ENCODE results near the gene SDS.

Gene SDS

GRCh38 chr12:113403435-113404415 lies at the start of gene SDS:
Gene SDS, minus strand, starts transcription at chr12:113403887. Its CDS starts 4,179 bp downstream, at chr12:113399708.
- no peak for DNase-seq

- no peak for DNase-seq
Measured at GRCh38 chr12:113453330-113453729, 49.6 kb upstream of the SDS start.

- no peak for DNase-seq
Measured at GRCh38 chr12:113452458-113452857, 48.8 kb upstream of the SDS start.

GRCh38 chr12:113449839-113450238 lies 46.2 kb upstream of the SDS start:
- DNase-seq: no peak

- no peak for DNase-seq
Measured at GRCh38 chr12:113449299-113449698, 45.6 kb upstream of the SDS start.

GRCh38 chr12:113448873-113449272 lies 45.2 kb upstream of the SDS start:
- no peak for DNase-seq

- DNase-seq: no peak
Measured at GRCh38 chr12:113445544-113446171, 42.0 kb upstream of the SDS start.

- no peak for DNase-seq
Measured at GRCh38 chr12:113443030-113443539, 39.4 kb upstream of the SDS start.

GRCh38 chr12:113440947-113441782 lies 37.5 kb upstream of the SDS start:
- no peak for DNase-seq

GRCh38 chr12:113440336-113440735 lies 36.6 kb upstream of the SDS start:
- no peak for DNase-seq

GRCh38 chr12:113439606-113440030 lies 35.9 kb upstream of the SDS start:
- DNase-seq: no peak

- no peak for DNase-seq
Measured at GRCh38 chr12:113439301-113439597, 35.6 kb upstream of the SDS start.

- DNase-seq: no peak
Measured at GRCh38 chr12:113438523-113439300, 35.0 kb upstream of the SDS start.

- no peak for DNase-seq
Measured at GRCh38 chr12:113437729-113438100, 34.0 kb upstream of the SDS start.

GRCh38 chr12:113436993-113437728 lies 33.5 kb upstream of the SDS start:
- DNase-seq: no peak

GRCh38 chr12:113436586-113436985 lies 32.9 kb upstream of the SDS start:
- no peak for DNase-seq

GRCh38 chr12:113435367-113435766 lies 31.7 kb upstream of the SDS start:
- no peak for DNase-seq

GRCh38 chr12:113432986-113433385 lies 29.3 kb upstream of the SDS start:
- no peak for DNase-seq

- no peak for DNase-seq
Measured at GRCh38 chr12:113428482-113428881, 24.8 kb upstream of the SDS start.

- DNase-seq: no peak
Measured at GRCh38 chr12:113427882-113428281, 24.2 kb upstream of the SDS start.

GRCh38 chr12:113425960-113426453 lies 22.3 kb upstream of the SDS start:
- DNase-seq: no peak
